Measurements from ENCODE around the gene CFAP97D1. TPM values are rescaled to one million over a fixed set of nuclear protein-coding genes. Genes with fewer than 3 reads are reported as not detected.
"Not testable (repeated sequence)": the region's sequence is repeated elsewhere in the genome, so short reads cannot be mapped to it uniquely, and the experiment has no call there.

The CFAP97D1 gene
- total RNA-seq, 2 experiments from 2014 or later: not detected

DNA sequence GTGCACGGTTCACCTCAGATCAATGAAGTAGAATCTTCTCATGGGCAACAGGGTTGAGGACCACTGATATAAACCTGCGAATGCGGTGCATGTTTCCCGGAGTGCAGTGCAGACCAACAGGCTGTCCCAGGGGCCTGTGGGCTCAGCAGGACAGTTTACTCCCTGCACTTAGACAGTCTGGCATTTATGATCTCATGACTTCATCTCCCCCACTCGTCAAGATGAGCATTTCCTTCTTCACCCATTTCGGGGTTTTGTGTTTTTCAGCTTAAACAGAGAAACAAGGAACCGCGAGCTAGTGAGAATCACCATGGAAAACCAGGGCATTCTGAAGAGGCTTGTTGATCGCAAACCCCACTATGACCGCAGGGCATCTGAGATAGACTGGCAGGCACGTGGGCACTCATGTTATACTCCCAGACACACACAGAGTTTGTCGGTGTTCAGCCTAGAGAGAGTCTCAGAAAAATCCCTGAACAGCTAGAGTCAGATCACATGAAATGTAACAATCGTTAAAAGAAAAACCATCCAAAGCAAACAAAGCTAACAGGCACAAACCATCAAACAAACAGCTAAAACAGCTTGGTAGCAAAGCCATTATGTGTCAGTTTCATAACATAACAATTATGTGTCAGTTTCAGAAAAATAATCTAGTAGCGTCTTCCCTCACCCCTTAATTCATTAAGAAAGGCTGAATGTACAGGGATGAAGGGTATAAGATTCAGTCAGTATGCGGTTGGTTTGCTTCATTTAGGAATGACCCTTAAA, 2.9 kb downstream of the CFAP97D1 start:
- no peak for DNase-seq
- ChIA-PET POLR2A (no interaction called here), CTCF (interaction anchor here (1.1 to 1.3 kb wide), 2 partner anchors 16 to 63 kb away, joined by 3 to 6 read pairs; no protein-coding TSS in a partner anchor)

DNA sequence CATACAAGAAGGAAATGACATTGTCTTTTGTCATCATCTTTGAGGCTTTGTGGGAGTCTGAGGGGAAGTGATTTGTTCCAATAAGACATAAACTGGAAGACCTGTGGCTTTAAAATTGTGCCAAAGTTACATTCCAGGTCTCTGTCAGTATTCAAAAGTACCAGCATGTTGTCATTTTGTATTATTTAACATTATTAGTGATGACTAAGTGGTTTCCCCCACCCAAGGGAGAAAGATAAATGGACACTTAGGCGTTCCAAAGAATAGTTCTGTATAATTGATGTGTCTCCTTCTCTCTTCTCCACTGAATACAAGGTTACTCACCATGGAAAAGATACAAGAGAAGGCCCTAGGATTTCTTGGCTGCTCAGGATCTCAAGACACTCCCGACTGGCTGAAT, 3.8 kb downstream of the CFAP97D1 start:
- H3K27me3 Mint-ChIP-seq (ENCODE audit: low read depth): peaks cover 50% of the 10 kb centered on the region
- no peak for ATAC-seq

More for the DNA sequence above, 2.9 kb downstream of the CFAP97D1 start:
- Mint-ChIP-seq H3K36me3 (ENCODE audit: low read depth) (no peaks in the 10 kb centered on the region), H3K27me3 (ENCODE audit: low read depth) (peaks cover 50% of the 10 kb centered on the region), H3K27ac (no peak overlapping the region), H3K9me3 (ENCODE audit: insufficient read depth) (no peaks in the 10 kb centered on the region), H3K4me3 (no peak overlapping the region), H3K4me1 (ENCODE audit: low read depth) (peaks cover 8% of the 10 kb centered on the region)
- no peak for ATAC-seq

GRCh38 chr17:43784628-43785101, 4.4 kb downstream of the CFAP97D1 start:
- Mint-ChIP-seq H3K4me3 (no peak overlapping the region), H3K36me3 (ENCODE audit: low read depth) (no peaks in the 10 kb centered on the region), H3K27ac (no peak overlapping the region), H3K9me3 (ENCODE audit: insufficient read depth) (no peaks in the 10 kb centered on the region), H3K4me1 (ENCODE audit: low read depth) (peaks cover 2% of the 10 kb centered on the region), H3K27me3 (ENCODE audit: low read depth) (peaks cover 46% of the 10 kb centered on the region)
- ChIA-PET POLR2A (no interaction called here), CTCF (no interaction called here)
- DNase-seq (no peak), ATAC-seq (no peak)

More for the DNA sequence above, 3.8 kb downstream of the CFAP97D1 start:
- H3K9me3 Mint-ChIP-seq (ENCODE audit: insufficient read depth): no peaks in the 10 kb centered on the region
- POLR2A ChIA-PET: no interaction called here
- no peak overlapping the region for H3K4me3 Mint-ChIP-seq
- H3K36me3 Mint-ChIP-seq (ENCODE audit: low read depth): no peaks in the 10 kb centered on the region
- DNase-seq: no peak
- CTCF ChIA-PET: no interaction called here
- H3K4me1 Mint-ChIP-seq (ENCODE audit: low read depth): peaks cover 8% of the 10 kb centered on the region
- H3K27ac Mint-ChIP-seq: no peak overlapping the region

DNA sequence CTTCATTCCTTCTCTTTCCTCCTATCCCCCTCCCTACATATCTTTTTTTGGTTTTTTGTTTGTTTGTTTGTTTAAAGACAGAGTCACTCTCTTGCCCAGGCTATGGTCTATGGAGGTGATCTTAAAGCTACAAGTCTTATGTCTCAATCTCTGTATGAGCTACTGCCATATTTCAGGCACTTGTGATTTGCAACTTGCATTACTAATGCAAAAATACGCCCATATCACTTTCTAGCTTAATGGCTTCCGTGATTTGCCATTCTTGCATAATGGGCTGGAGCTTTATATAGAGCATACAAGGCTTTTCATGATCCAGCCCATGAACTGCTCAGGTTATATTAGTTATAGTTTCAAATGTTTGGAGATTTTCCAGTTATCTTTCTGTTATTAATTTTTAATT, 7.5 kb downstream of the CFAP97D1 start:
- no peak overlapping the region for H3K4me3 Mint-ChIP-seq
- ChIA-PET CTCF (interaction anchor here (0.9 to 1.5 kb wide), 4 partner anchors 9 to 59 kb away, joined by 3 to 6 read pairs (median 4); partner anchors contain the start of genes CD300LG and DUSP3), POLR2A (no interaction called here)
- DNase-seq (no peak), ATAC-seq (no peak)
- peaks cover 34% of the 10 kb centered on the region for H3K27me3 Mint-ChIP-seq (ENCODE audit: low read depth)
- no peaks in the 10 kb centered on the region for H3K9me3 Mint-ChIP-seq (ENCODE audit: insufficient read depth)
- no peak overlapping the region for H3K27ac Mint-ChIP-seq
- H3K36me3 Mint-ChIP-seq (ENCODE audit: low read depth): no peaks in the 10 kb centered on the region
- no peaks in the 10 kb centered on the region for H3K4me1 Mint-ChIP-seq (ENCODE audit: low read depth)

- POLR2A ChIA-PET: no interaction called here
- no peaks in the 10 kb centered on the region for H3K4me1 Mint-ChIP-seq (ENCODE audit: low read depth)
- H3K36me3 Mint-ChIP-seq (ENCODE audit: low read depth): no peaks in the 10 kb centered on the region
- peaks cover 34% of the 10 kb centered on the region for H3K27me3 Mint-ChIP-seq (ENCODE audit: low read depth)
- no peak for ATAC-seq
- H3K4me3 Mint-ChIP-seq: no peak overlapping the region
- DNase-seq: no peak
- CTCF ChIA-PET: interaction anchor here (1.4 to 1.5 kb wide), 2 partner anchors 23 to 58 kb away, joined by 4 to 6 read pairs; partner anchors contain the start of gene CD300LG
- no peak overlapping the region for H3K27ac Mint-ChIP-seq
- no peaks in the 10 kb centered on the region for H3K9me3 Mint-ChIP-seq (ENCODE audit: insufficient read depth)
These were observed 8.3 kb downstream of the CFAP97D1 start for GRCh38 chr17:43788540-43788939.

- ChIA-PET POLR2A (no interaction called here), CTCF (interaction anchor here (0.8 kb wide), 1 partner anchor 215 kb away, joined by 3 read pairs; no protein-coding TSS in a partner anchor)
- ATAC-seq (no peak), DNase-seq (no peak)
- Mint-ChIP-seq H3K27ac (no peak overlapping the region), H3K27me3 (ENCODE audit: low read depth) (peaks cover 35% of the 10 kb centered on the region), H3K4me1 (ENCODE audit: low read depth) (no peaks in the 10 kb centered on the region), H3K4me3 (no peak overlapping the region), H3K36me3 (ENCODE audit: low read depth) (no peaks in the 10 kb centered on the region), H3K9me3 (ENCODE audit: insufficient read depth) (no peaks in the 10 kb centered on the region)
These were observed 9.2 kb downstream of the CFAP97D1 start for GRCh38 chr17:43789482-43789881.

DNA sequence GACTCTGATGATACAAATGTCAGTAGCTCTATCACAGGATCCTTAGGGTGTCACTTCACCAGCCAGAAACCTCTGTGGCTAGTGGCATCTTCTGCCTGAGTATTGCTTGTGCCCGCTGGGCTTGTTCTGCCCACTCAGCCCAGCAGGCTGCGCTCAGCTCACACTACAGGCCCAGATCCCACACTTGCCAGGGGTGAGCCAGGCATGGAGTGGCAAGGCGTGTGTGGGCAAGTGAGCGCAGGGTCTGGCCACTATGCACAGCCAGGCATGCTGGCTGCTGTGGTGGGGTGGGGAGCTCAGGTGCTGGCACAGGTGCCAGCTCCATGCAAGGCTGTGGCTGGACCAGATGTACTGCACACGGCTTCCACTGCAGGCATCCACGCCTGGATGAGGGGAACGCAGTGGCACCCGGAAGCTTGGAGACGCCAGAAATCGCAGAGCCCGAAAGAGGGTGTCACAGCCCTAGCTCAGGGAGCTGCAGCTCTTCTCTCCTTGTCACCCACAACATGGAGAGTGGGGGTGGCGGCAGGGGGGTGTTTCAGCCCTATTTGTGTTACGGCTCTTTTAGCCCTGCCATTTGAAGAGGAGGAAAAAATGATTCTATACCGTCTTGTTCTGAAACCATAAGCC, 10.2 kb downstream of the CFAP97D1 start:
- H3K27ac Mint-ChIP-seq: no peak overlapping the region
- POLR2A ChIA-PET: no interaction called here
- DNase-seq: no peak
- H3K27me3 Mint-ChIP-seq (ENCODE audit: low read depth): peaks cover 34% of the 10 kb centered on the region
- no peak for ATAC-seq
- H3K4me3 Mint-ChIP-seq: no peak overlapping the region
- CTCF ChIA-PET: interaction anchor here (0.8 to 1.5 kb wide), 2 partner anchors 24 to 215 kb away, joined by 3 to 5 read pairs; no protein-coding TSS in a partner anchor
- no peaks in the 10 kb centered on the region for H3K9me3 Mint-ChIP-seq (ENCODE audit: insufficient read depth)
- H3K36me3 Mint-ChIP-seq (ENCODE audit: low read depth): no peaks in the 10 kb centered on the region
- H3K4me1 Mint-ChIP-seq (ENCODE audit: low read depth): no peaks in the 10 kb centered on the region

DNA sequence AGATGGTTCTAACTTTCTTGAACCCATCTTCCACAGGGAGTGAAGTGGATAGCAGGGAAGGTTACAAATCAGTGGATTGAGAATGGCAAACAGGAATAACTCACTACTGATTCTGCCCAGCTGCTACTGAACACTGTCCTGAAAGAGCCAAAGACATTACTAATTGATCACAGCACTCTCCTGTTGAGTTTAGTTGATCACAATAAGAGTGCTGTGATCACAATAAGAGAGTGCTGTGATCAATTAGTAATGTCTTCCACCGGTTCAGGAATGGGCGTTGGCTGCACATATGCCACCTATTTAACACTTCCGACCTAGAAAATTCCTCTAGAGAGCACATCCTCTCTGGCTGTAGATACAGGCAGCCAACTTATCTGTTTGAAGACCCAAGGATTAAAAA, 11.4 kb downstream of the CFAP97D1 start:
- ChIA-PET POLR2A (no interaction called here), CTCF (interaction anchor here (1.5 kb wide), 1 partner anchor 25 kb away, joined by 5 read pairs; no protein-coding TSS in a partner anchor)
- no peak for DNase-seq
- H3K27ac Mint-ChIP-seq: no peak overlapping the region
- peaks cover 40% of the 10 kb centered on the region for H3K27me3 Mint-ChIP-seq (ENCODE audit: low read depth)
- no peaks in the 10 kb centered on the region for H3K4me1 Mint-ChIP-seq (ENCODE audit: low read depth)
- H3K36me3 Mint-ChIP-seq (ENCODE audit: low read depth): no peaks in the 10 kb centered on the region
- H3K4me3 Mint-ChIP-seq: no peak overlapping the region
- no peaks in the 10 kb centered on the region for H3K9me3 Mint-ChIP-seq (ENCODE audit: insufficient read depth)
- ATAC-seq: no peak

- H3K4me1 Mint-ChIP-seq (ENCODE audit: low read depth); H3K36me3 Mint-ChIP-seq (ENCODE audit: low read depth); ATAC-seq; DNase-seq; H3K9me3 Mint-ChIP-seq (ENCODE audit: insufficient read depth); CTCF ChIA-PET; POLR2A ChIA-PET; H3K4me3 Mint-ChIP-seq; H3K27ac Mint-ChIP-seq: not testable (repeated sequence)
- H3K27me3 Mint-ChIP-seq (ENCODE audit: low read depth): peaks cover 42% of the 10 kb centered on the region
These were observed 12.4 kb downstream of the CFAP97D1 start for GRCh38 chr17:43792668-43793067.

DNA sequence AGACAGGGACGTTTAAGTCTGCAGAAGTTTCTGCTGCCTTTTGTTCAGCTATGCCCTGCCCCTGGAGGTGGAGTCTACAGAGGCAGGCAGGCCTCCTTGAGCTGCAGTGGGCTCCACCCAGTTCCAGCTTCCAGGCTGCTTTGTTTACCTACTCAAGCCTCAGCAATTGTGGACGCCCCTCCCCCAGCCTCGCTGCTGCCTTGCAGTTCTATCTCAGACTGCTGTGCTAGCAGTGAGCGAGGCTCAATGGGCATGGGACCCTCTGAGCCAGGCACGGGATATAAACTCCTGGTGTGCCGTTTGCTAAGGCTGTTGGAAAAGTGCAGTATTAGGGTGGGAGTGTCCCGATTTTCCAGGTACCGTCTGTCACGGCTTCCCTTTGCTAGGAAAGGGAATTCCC, 17.8 kb downstream of the CFAP97D1 start:
- POLR2A ChIA-PET; H3K4me3 Mint-ChIP-seq; H3K27ac Mint-ChIP-seq; H3K4me1 Mint-ChIP-seq (ENCODE audit: low read depth); H3K36me3 Mint-ChIP-seq (ENCODE audit: low read depth); DNase-seq; ATAC-seq; CTCF ChIA-PET; H3K9me3 Mint-ChIP-seq (ENCODE audit: insufficient read depth): not testable (repeated sequence)
- peaks cover 41% of the 10 kb centered on the region for H3K27me3 Mint-ChIP-seq (ENCODE audit: low read depth)

DNA sequence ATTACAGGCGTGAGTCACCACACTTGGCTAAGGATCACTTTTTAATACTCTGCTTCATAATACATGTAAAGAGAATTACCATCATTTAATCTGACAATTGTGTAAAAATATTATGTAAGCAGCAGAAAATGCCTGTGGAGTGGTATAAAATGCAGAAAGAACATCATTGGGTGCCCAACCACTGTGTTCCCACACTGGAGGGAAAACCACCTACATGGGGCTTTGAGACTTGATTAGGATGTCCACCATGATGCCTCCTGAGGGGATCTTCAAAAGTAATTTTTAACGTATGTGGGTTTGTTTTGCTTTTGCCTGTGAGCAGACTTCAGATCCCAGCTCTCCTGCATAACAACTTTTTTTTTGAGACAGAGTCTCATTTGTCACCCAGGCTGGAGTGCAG, 18.8 kb downstream of the CFAP97D1 start:
- Mint-ChIP-seq H3K36me3 (ENCODE audit: low read depth) (no peaks in the 10 kb centered on the region), H3K4me3 (no peak overlapping the region), H3K27ac (no peak overlapping the region), H3K27me3 (ENCODE audit: low read depth) (peaks cover 37% of the 10 kb centered on the region), H3K9me3 (ENCODE audit: insufficient read depth) (no peaks in the 10 kb centered on the region), H3K4me1 (ENCODE audit: low read depth) (no peaks in the 10 kb centered on the region)
- ChIA-PET CTCF (interaction anchor here (0.9 to 1.2 kb wide), 2 partner anchors 18 to 33 kb away, joined by 3 to 6 read pairs; no protein-coding TSS in a partner anchor), POLR2A (no interaction called here)
- ATAC-seq (no peak), DNase-seq (no peak)

- ChIA-PET POLR2A (no interaction called here), CTCF (no interaction called here)
- DNase-seq: no peak
- no peak overlapping the region for H3K4me3 Mint-ChIP-seq
- H3K27ac Mint-ChIP-seq: no peak overlapping the region
- no peaks in the 10 kb centered on the region for H3K4me1 Mint-ChIP-seq (ENCODE audit: low read depth)
- H3K27me3 Mint-ChIP-seq (ENCODE audit: low read depth): peaks cover 35% of the 10 kb centered on the region
- no peak for ATAC-seq
- no peaks in the 10 kb centered on the region for H3K36me3 Mint-ChIP-seq (ENCODE audit: low read depth)
- no peaks in the 10 kb centered on the region for H3K9me3 Mint-ChIP-seq (ENCODE audit: insufficient read depth)
These were observed 20.5 kb downstream of the CFAP97D1 start for GRCh38 chr17:43800736-43801135.
